ENCODE measurements around the gene MAST4.

The MAST4 gene

GRCh38 chr5:66738136-66738535 lies 141.9 kb downstream of the MAST4 start:
- no peak for DNase-seq (ENCODE audit: low spot score)
- no peak overlapping the region for H3K27ac ChIP-seq
- TF ChIP-seq CTCF (conservative IDR thresholded peaks at IDR 0.05; ENCODE audit: low read depth) = no peak
- CTCF ChIA-PET = no interaction called here
- POLR2A ChIA-PET (ENCODE audit: low non-redundant PET) = no interaction called here

GRCh38 chr5:66739021-66739420 lies 142.8 kb downstream of the MAST4 start:
- no peak for TF ChIP-seq CTCF (conservative IDR thresholded peaks at IDR 0.05; ENCODE audit: low read depth)
- CTCF ChIA-PET = no interaction called here
- no peak overlapping the region for H3K27ac ChIP-seq
- DNase-seq (ENCODE audit: low spot score) = no peak
- POLR2A ChIA-PET (ENCODE audit: low non-redundant PET) = no interaction called here

- TF ChIP-seq CTCF (conservative IDR thresholded peaks at IDR 0.05; ENCODE audit: low read depth) = no peak
- no peak overlapping the region for H3K27ac ChIP-seq
- ChIA-PET POLR2A (ENCODE audit: low non-redundant PET) (no interaction called here), CTCF (interaction anchor here (0.6 kb wide), 1 partner anchor 342 kb away, joined by 3 read pairs; no protein-coding TSS in a partner anchor)
- no peak for DNase-seq (ENCODE audit: low spot score)
Measured at GRCh38 chr5:66739951-66740350, 143.8 kb downstream of the MAST4 start.

GRCh38 chr5:66741394-66741793 lies 145.2 kb downstream of the MAST4 start:
- TF ChIP-seq CTCF (conservative IDR thresholded peaks at IDR 0.05; ENCODE audit: low read depth) = no peak
- POLR2A ChIA-PET (ENCODE audit: low non-redundant PET) = no interaction called here
- DNase-seq (ENCODE audit: low spot score) = no peak
- CTCF ChIA-PET = interaction anchor here (3.8 kb wide), 1 partner anchor 434 kb away, joined by 20 read pairs; no protein-coding TSS in a partner anchor
- H3K27ac ChIP-seq = no peak overlapping the region

- DNase-seq (ENCODE audit: low spot score) = no peak
- CTCF ChIA-PET = interaction anchor here (0.7 to 3.8 kb wide), 2 partner anchors 52 to 435 kb away, joined by 3 to 20 read pairs; no protein-coding TSS in a partner anchor
- POLR2A ChIA-PET (ENCODE audit: low non-redundant PET) = no interaction called here
- no peak for TF ChIP-seq CTCF (conservative IDR thresholded peaks at IDR 0.05; ENCODE audit: low read depth)
- no peak overlapping the region for H3K27ac ChIP-seq
Measured at GRCh38 chr5:66742083-66742895, 146.1 kb downstream of the MAST4 start.

GRCh38 chr5:66742896-66743247 lies 146.7 kb downstream of the MAST4 start:
- no peak for DNase-seq (ENCODE audit: low spot score)
- ChIA-PET CTCF (interaction anchor here (3.8 kb wide), 1 partner anchor 436 kb away, joined by 20 read pairs; no protein-coding TSS in a partner anchor), POLR2A (ENCODE audit: low non-redundant PET) (no interaction called here)
- no peak for TF ChIP-seq CTCF (conservative IDR thresholded peaks at IDR 0.05; ENCODE audit: low read depth)
- H3K27ac ChIP-seq = no peak overlapping the region

All from RWPE1 (cell line).